HG02884 (cell line): ENCODE data around the gene GNAI2.
"Not testable (repeated sequence)": the region's sequence is repeated elsewhere in the genome, so short reads cannot be mapped to it uniquely, and the experiment has no call there.

ENCODE experiments used
- ATAC-seq: cut with Tn5 transposase; IDR thresholded peaks from one replicate; pipeline ENCODE4 v1.9.1; 2021; ENCODE audit warnings: mild to moderate bottlenecking, moderate library complexity; ENCODE audit not compliant: unreplicated experiment

Gene GNAI2

GRCh38 chr3:50262778-50263177, 26.8 kb downstream of the GNAI2 start:
- no peak for ATAC-seq

DNA sequence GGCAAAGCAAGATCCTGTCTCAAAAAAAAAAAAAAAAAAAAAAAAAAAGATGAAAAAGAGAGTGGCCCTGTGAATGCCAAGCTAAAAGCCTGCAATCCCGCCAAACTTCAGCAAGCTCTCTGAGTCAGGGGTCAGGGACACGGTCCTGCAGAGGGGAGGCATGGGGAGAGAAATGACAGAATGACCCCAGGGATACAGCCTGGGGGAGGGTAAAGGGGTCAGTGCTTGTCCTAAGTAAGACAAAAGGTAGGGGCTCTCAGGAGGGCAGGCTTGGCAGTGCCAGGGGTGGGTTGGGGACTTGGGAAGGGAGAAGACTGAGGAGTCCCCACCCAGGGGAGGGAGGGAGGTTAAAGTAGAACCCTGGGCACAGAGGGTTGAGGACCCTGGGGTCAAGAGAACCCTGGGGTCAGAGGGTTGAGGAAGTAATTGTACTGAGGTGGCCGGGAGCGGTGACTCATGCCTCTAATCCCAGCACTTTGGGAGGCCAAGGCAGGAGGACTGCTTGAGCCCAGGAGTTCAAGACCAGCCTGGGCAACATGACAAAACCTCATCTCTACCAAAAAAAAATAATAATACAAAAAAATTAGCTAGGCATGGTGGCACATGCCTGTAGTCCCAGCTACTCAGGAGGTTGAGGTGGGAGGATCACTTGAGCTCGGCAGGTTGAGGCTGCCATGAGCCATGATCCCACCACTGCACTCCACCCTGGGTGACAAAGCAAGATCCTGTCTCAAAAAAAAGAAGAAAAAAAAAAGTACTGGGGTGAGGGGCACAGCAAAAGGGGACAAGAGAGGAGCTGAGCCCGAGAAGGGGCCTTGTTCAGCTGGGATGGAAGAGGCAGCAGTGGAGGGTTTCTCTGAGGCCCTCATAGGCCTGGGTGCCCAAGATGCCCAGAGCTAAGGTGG, 27.7 kb downstream of the GNAI2 start:
- ATAC-seq = no peak

- ATAC-seq = no peak
These were observed 28.5 kb downstream of the GNAI2 start for GRCh38 chr3:50264383-50264963.

- ATAC-seq = no peak
These were observed 29.0 kb downstream of the GNAI2 start for GRCh38 chr3:50264964-50265485.

DNA sequence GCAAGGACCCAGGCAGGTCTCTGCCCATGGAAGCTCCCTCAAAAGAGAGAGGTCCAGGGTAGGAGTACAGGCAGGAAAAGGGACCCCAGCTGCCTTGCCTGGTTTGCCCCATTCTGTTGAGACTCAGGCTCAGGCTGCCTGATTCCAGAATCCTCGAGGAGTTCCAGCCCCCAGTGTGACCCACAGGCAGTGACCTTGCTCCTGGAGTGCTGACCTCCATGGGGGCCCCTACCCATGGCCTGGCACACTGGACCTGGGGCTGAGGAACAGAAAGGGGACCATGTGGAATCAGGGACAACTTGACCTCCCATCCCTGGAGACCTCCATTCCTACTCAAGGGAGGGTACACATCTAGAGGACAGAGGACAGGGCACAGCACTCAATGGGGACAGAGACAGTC, 29.6 kb downstream of the GNAI2 start:
- ATAC-seq = no peak

GRCh38 chr3:50266017-50266416, 30.0 kb downstream of the GNAI2 start:
- ATAC-seq = no peak

DNA sequence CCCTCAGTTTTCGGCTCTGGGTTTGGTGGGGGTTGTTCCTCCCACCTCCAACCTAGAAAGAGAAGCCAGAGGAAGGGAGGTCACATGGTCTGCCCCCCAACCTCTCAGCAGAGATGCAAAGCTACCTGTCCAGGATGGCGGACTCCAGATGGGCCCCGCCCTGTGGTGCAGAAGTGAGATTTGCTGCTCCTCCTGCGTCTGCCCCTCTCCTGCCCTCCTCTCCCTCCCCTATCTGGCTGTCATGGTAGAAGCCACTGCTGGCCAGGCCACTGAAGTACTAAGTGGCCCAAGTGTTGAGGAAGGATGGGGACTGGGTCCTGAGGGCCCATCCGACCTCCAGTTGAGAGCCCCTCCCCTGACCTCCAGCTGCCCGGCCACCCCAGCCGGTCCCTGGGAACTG, 30.8 kb downstream of the GNAI2 start:
- ATAC-seq = no peak

DNA sequence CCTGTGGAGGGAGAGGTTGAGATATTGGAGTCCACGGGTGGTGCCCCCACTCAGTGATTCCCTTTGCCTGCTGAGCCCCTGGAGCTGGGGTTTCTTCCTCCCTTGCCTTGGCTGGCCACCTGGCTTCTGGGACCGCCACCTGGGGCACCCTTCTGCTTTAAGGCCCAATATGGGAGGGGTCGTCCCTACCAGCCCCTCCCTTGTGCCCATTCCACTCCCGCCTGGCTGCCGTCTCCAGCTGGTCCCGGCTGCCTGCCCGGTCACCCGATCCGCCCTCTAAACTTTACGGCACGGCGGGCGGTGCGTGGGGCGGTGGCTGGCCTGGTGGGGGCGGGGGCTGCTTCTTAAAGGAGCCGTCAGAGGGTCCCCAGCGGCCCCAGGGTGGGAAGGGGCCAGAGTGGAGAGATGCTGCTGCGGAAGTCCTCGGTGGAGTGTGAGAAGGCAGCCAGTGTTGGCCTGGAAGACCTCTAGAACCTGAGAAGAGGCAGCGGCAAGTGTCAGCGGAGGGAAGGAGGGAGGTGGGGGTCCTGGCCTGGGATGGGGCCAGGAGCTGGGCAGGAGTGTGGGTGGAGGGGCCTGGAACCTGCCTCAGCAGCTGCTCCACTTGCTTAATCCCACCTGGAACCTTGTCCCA, 31.4 kb downstream of the GNAI2 start:
- ATAC-seq = no peak

- no peak for ATAC-seq
These were observed 32.3 kb downstream of the GNAI2 start for GRCh38 chr3:50268276-50268675.

DNA sequence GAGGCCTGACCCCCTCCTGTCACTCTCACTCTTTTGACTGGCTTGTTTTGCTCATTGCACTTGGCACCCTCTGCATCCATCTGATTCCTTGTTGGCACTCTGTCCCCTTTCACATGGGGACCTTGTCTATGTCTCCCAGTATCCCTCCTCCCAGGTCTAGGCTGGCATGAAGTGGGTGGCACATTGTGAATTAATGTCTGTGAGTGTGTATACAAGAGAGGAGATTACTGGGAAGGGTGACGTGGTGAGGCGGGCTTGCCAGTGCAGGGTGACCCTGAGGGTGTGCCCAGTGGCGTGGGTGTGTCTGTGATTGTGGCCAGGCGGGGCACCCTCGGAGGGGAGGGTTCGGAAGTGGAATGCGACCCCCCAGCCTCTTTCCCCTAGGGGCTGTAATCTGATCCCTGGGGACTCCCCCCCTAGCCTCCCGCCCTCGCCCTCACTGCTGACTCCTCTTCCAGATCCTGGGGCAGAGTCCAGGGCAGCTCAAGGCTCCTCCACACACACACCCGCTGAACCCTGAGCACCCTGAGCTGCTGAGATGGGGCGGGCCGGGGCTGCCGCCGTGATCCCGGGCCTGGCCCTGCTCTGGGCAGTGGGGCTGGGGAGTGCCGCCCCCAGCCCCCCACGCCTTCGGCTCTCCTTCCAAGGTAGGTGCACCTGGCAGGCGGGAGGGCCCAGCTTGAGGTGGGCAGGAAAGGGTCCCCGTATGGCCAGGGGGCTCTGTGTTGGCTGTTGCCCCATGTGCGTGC, 32.9 kb downstream of the GNAI2 start, which contains the start of gene SEMA3B:
Gene SEMA3B (plus strand): TSS at position 445 of the 749 bp plus-strand sequence. CDS start 94 bp downstream, at position 539.
- ATAC-seq = no peak

GRCh38 chr3:50269460-50269859, 33.5 kb downstream of the GNAI2 start:
- no peak for ATAC-seq

- no peak for ATAC-seq
These were observed 34.0 kb downstream of the GNAI2 start for GRCh38 chr3:50269977-50270413.

DNA sequence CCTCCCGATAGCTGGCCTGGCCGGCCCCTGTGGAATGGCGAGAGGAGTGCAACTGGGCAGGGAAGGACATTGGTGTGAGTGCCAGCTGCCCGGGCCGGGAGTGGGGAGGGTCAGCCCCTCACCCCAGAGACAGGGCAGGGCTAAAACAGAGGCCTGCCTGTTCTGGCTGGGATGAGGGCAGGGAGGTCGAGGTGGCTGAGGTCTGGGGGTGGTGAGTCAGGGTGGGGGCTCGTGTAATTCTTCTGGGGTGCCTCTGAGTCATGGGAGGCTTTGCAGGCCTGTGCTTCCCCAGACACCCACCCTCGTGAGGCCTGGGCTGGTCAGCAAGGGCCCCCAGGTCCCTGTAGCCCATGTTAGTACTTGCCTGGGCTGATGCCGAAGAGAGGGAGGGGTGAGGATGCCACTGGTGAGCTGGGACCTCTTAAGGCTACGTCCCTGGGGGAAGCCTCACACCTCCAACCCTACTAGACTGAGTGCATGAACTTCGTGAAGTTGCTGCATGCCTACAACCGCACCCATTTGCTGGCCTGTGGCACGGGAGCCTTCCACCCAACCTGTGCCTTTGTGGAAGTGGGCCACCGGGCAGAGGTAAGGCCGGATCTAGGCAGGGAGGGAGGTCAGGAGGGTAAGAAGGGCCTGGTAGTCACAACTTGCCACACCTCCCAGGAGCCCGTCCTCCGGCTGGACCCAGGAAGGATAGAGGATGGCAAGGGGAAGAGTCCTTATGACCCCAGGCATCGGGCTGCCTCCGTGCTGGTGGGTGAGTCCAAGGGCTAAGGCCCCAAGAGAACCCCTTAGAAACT, 34.6 kb downstream of the GNAI2 start:
- ATAC-seq = no peak

DNA sequence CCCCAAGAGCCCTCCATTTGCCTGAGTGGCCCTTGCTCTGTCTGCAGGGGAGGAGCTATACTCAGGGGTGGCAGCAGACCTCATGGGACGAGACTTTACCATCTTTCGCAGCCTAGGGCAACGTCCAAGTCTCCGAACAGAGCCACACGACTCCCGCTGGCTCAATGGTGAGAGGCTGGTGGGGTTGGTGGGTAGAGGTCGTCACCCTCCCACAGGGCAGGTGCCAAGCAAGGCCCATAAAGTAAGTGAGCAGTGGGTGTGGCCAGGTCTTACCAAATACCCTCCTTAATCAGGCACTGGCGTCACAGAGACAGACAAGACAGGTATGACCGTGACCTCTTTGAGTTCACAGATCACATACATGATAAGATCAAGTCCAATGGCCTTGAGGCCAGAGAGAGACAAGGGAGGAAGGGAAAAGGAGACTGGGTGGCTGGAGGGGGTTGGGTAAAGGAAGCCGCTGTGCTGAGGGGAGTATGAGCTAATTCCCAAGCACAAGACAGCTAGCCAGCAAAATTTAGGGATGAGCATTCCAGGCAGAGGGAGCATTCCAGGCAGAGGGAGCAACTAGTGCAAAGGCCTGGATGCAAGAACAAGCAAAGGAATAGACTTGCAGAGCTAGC, 35.4 kb downstream of the GNAI2 start:
- ATAC-seq = no peak

DNA sequence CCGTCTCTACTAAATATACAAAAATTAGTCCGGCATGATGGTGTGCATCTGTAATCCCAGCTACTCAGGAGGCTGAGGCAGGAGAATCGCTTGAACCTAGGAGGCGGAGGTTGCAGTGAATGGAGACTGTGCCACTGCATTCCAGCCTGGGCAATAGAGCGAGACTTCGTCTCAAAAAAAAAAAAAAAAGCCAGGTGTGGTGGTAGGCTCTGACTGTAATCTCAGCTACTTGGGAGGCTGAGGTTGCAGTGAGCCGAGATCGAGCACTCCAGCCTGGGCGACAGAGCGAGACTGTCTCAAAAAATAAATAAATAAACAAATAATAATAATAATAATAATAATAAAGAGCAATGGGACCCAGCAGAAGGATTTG, 36.5 kb downstream of the GNAI2 start:
- ATAC-seq = not testable (repeated sequence)

GRCh38 chr3:50272911-50273688, 37.1 kb downstream of the GNAI2 start:
- ATAC-seq = peak; percentile 87

GRCh38 chr3:50273689-50274065, 37.7 kb downstream of the GNAI2 start:
- no peak for ATAC-seq

- ATAC-seq = no peak
These were observed 38.5 kb downstream of the GNAI2 start for GRCh38 chr3:50274371-50275104.
